Stimulated activated CD4-positive, alpha-beta T cell treated with anti-CD3 and anti-CD28 coated beads, Interleukin-1b, Interleukin-23, amount 100 ng/mL, for 24 hours (primary cell): Measurements from ENCODE around the gene GCLM.
"Not testable (repeated sequence)": the region's sequence is repeated elsewhere in the genome, so short reads cannot be mapped to it uniquely, and the experiment has no call there.

Source experiments
- DNase-seq, 4 experiments: peaks; one replicate each; pipeline ENCODE4 v3.0.0-alpha.2; 2020; ENCODE audit warnings: low read depth in 4 of 4, low spot score in 1 of 4

Gene GCLM

DNA sequence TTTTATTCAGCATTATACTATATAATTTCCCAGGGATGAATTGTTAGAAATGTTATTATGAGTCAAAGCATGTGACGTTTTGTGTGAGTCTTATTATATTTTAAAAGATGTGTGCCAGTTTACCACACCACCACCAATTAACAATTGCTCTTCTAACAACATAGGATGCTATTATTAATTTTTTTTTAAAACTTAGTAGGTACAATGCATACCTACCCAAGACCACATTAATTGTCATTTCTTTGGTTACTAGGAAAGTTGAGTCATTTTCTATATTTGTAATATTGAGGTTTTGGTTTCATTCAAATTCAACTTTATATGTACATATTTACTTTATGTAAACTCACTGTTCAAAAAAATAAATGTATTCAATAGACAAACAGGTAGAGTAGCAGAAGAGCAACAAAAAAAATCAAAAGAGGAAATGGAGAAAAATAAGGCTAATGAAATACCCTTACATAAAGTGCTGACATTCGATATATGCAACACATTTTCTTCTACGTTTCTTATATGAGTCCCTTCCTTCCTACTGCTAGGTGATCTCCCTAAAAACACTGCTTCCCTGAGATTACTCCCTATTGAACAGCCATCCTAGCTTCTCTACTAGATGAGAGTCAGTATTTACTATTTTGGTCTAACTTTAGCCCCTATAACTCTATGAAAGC is 9.6 kb downstream of the GCLM start:
- no peak for DNase-seq

DNA sequence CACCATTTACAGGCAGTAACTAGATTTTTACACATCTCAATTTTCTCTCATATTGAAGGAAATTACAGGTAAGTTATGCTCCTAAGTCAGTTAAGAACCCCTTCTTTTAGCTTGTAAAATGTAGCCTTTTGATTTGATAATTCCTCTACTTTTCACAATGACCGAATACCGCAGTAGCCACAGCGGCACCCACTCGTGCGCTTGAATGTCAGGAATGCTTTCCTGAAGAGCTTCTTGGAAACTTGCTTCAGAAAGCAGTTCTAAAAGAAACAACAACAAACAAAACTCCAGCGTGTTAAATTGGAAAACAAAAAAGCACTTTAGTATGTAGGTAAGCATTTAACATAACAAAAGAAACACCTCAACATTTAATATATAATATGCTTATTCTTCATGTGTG is 20.3 kb downstream of the GCLM start:
- DNase-seq: no peak

GRCh38 chr1:93882269-93882668 is 27.0 kb downstream of the GCLM start:
- no peak for DNase-seq

DNA sequence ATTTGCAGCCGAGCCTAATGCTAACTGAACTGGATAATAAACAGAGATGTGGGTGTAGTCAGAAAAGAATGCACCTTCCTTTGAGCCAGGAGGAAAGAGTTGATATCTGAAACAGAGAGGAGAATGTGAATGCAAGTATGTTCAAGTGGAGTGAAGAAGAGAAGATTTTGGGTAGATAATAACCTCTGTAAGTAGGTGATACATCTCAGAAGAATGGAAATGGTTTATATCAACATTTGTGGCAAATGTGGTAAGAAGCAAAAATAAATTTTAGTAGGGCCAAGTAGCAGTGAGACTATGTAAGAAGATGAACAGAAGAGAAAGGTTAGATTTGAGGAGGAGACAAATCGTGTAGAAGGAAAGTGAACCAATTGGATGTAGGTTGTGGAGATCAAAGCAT is 28.5 kb downstream of the GCLM start:
- no peak for DNase-seq

DNA sequence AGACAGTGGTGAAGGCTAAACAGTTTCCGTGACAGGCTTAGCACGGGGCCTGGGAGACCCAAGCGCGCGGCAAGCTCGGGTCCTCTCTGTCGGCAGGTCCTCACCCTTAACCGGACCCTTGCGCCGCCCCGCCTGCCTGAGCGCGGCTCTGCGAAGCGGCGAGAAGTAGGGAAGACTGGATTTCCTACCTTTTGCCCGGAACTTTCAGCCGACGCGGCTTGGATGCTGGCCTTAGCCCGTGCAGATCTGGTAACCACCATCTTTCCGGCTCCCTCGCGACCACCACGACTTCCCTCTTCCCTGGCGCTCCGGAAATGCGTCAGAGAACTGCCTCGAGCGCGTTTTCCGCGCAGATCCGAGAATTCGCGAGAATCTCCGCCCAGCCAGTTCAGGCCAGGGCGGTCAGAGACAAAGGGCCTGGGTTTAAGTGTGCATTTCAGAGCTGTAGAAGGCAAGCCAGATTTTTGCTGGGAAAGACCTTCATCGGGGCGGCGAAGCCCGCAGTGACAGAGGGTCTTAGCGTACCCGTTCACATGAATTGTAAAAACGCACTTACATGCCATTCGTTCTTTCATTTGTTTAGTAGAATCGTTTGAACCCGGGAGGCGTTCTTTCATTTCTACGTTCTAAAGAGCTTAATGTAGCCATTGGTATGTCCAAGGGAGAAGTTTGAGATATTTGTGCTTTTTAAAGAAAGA is 30.2 kb downstream of the GCLM start, which contains the start of gene DNTTIP2:
Gene DNTTIP2 (minus strand): TSS at position 318 of the 698 bp plus-strand sequence. CDS start 58 bp downstream, at position 260.
- peak; percentile 80 to 88 (median 83) for DNase-seq

GRCh38 chr1:93878501-93878888 is 30.7 kb downstream of the GCLM start:
- peak; percentile 22 to 51 (median 30) for DNase-seq

DNA sequence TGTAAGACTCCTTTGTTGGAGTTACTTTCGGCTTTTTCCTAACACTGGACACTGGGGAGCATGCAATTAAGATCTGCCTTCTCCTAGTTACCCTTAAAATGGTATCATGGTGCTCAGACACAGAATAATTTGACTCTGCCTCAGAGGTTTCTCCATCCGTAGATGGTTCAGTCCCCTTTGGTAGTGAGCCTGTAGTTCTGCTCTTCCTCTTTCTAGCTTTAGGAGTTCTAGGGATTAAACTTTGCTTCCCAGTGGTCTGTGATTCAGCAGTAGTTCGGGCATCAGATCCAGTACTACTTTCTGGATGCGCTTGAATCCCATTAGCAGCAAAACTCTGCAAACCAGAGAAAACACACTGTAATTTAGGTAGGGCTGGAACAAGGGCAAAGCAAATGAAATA is 31.7 kb downstream of the GCLM start:
- DNase-seq: no peak

- no peak for DNase-seq
Measured at GRCh38 chr1:93876244-93876643, 33.0 kb downstream of the GCLM start.

DNA sequence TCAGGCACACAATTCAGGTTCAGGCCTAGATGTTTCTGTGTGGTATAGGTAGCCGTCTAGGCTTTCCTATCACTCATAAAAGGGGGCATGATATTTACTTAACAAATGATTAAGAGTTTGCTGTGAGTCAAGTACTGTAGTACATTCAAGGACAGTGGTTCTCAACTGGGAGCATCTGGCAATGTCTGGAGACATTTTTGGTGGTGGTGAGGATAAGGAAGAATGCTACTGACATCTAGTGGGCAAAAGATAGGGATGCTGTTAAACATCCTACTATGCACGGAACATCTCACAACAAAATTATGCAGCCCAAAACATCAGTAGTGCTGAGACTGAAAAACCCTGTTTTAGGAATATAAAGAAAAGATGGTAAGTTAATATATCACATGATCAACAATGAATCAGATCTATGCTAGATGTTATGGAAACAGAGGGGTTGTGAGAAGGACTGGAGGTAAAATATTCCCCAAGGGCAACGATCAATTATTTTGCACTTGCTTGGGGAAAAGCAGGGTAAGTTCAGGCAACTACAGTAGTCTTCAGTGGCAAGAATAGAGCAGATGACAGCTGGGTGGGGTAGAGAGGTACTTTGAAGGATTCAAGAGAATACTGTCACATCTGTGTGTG is 35.1 kb downstream of the GCLM start:
- DNase-seq: no peak

- no peak for DNase-seq
Measured at GRCh38 chr1:93871366-93871765, 37.9 kb downstream of the GCLM start.

GRCh38 chr1:93869653-93870052 is 39.6 kb downstream of the GCLM start:
- no peak for DNase-seq

DNA sequence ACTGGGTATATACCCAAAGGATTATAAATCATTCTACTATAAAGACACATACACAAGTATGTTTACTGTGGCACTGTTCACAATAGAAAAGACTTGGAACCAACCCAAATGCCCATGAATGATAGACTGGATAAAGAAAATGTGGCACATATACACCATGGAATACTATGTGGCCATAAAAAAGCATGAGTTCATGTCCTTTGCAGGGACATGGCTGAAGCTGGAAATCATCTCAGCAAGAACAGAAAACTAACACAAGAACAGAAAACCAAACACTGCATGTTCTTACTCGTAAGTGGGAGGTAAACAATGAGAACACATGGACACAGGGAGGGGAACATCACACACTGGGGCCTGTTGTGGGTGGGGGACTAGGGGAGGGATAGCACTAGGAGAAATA is 40.7 kb downstream of the GCLM start:
- not testable (repeated sequence) for DNase-seq

DNA sequence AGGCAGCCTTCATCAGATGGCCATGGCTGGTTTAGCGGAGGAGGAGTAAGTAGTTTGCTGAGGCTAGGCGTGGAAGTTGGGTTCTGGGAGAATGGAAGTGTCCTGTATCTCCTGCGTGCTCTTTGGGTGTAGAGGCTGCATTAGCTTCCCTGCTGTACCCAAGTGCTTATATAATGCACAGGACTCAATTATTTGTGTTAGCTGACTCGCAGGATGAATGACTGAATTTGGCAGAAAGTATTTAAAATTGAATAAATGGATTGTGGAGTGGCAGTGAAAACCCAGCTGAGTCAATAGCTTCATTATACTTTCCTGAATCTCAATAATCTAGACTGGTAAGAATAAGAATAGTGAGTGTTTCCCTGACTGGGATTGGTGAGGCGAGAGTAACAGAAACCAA is 44.0 kb downstream of the GCLM start:
- no peak for DNase-seq

- no peak for DNase-seq
Measured at GRCh38 chr1:93864175-93864574, 45.1 kb downstream of the GCLM start.

DNA sequence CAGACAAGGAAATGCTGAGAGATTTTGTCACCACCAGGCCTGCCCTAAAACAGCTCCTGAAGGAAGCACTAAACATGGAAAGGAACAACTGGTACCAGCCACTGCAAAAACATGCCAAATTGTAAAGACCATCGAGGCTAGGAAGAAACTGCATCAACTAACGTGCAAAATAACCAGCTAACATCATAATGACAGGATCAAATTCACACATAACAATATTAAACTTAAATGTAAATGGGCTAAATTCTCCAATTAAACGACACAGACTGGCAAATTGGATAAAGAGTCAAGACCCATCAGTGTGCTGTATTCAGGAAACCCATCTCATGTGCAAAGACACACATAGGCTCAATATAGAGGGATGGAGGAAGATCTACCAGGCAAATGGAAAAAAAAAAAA is 51.6 kb downstream of the GCLM start:
- DNase-seq: not testable (repeated sequence)

DNA sequence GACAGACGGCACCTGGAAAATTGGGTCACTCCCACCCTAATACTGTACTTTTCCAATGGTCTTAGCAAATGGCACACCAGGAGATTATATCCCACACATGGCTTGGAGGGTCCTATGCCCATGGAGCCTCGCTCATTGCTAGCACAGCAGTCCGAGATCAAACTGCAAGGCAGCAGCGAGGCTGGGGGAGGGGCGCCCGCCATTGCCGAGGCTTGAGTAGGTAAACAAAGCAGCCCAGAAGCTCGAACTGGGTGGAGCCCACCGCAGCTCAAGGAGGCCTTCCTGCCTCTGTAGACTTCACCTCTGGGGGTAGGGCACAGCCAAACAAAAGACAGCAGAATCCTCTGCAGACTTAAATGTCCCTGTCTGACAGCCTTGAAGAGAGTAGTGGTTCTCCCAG is 53.2 kb downstream of the GCLM start:
- DNase-seq: not testable (repeated sequence)

GRCh38 chr1:93853940-93854339 is 55.3 kb downstream of the GCLM start:
- DNase-seq: no peak

DNA sequence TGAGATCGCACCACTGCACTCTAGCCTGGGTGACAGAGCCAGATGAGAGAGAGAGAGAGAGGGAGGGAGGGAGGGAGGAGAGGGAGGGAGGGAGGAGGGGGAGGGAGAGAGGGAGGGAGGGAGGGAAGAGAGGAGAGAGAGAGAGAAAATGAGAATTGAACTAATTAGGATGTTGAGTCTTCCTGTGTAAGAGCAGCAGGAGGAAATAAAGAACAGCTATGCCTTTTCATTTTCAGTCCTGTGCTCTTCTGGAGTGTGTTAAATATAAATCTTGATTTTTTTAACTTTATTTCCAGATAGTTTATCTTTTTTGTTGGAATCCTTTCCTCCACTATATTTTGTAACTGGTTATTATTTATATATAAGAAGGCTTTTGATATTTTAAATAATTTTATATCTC is 57.4 kb downstream of the GCLM start:
- DNase-seq: no peak

DNA sequence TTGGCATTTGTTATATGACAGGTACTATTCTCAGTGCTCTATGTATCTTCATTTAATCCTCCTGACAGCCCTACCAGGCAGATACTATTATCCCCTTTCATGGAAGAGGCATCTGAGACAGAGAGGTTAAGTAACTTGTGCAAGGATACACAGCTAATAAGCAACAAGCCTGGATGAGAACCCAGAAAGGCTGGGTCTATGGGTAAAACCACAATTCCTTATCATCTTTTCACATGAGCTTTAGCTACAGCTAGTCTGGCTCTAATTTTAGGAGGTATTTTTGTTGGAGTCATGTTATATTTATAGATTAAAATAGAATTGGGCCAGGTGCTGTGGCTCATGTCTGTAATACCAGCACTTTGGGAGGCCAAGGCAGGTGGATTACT is 57.9 kb downstream of the GCLM start:
- DNase-seq: no peak

GRCh38 chr1:93850687-93851326 is 58.4 kb downstream of the GCLM start:
- DNase-seq: peak in 3 of 4 experiments; percentile 15 to 27 (median 25)

DNA sequence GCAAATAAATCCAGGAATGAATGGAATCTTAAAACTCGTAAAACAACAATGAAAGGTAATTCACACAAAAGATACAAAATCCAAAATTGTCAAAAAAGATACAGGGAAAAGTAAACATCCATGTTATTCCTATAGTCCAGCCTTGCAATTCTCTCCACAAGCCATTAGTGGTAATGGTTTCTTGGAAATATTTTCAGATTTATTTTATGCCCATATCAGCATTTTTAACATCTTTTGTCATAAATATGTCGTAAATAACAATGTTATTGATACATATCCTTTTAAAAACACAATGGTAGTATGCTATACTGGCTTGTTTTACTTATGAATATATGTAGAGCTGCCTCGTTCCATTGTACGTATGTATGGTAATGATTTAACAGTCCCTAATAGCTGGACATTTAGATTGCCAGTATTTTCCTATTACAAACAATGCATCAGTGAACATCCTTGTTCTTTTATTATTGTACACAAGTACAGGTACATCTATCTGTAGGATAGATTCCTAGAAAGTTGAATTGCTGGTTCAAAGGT is 60.8 kb downstream of the GCLM start:
- no peak for DNase-seq
